Upper lobe of left lung (tissue), 4 donors: ENCODE data around the gene NCOR1.
"Not testable (repeated sequence)": the region's sequence is repeated elsewhere in the genome, so short reads cannot be mapped to it uniquely, and the experiment has no call there.

Source experiments
- POLR2A ChIP-seq, 4 donors: fragments of 450-650 bp; IDR thresholded peaks; one replicate each; pipeline ENCODE4 v1.5.1; 2016 to 2017; ENCODE audit warnings: antibody characterized with exemption in 4 of 4, mild to moderate bottlenecking in 2 of 4
- TF ChIP-seq, protein P1 (sequence below), 6 experiments: fragments of 450-650 bp in 4 of 6; fragments of 200-600 bp in 2 of 6; sonication (generic) in 2 of 6; IDR thresholded peaks; one replicate each; pipeline ENCODE4 v1.5.1; 2016 to 2019; ENCODE audit warnings: antibody characterized with exemption in 6 of 6

DNA sequence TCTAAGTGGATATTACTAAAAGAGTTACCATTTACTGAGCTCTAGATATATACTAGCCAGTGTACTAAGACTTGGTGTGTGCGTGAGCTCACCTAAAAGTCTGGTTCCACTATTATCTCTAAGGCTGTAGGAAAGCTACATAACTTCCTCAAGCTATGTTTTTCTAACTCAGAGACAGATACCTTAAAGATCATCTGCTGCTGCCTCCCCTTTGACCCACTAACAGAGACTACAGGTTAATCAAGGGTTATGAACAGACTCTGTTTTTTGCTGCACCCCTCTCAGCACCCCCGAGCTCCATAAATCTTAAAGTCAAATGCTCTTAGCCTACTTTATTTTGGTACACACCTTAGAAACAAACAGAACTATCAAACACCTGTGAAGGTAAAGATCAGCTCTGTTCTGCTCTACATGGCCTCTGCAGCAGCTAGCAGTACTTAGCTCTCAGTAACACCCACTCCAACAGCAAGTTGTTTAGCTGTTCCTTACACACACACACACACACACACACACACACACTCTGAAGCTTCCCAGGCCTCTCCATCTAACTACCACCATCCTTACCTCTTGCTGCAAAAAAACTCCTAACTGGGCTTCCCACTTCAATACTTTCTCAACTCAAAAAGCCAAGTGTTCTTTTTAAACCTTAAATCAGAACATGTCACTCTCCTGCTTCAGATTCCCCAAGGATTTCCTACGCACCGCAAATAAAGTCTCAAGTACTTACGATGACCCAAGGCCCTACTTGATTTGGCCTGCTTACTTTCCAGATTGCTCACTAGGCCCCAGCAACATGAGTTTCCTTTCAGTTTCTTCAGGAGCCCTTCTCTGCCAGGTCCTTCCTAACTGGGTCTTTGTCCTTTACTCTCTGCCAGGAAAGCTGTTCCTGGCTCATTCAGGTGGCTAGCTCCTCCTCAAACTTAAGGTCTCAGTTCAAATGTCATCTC, 12.5 kb downstream of the NCOR1 start:
- TF ChIP-seq, protein P1, sequence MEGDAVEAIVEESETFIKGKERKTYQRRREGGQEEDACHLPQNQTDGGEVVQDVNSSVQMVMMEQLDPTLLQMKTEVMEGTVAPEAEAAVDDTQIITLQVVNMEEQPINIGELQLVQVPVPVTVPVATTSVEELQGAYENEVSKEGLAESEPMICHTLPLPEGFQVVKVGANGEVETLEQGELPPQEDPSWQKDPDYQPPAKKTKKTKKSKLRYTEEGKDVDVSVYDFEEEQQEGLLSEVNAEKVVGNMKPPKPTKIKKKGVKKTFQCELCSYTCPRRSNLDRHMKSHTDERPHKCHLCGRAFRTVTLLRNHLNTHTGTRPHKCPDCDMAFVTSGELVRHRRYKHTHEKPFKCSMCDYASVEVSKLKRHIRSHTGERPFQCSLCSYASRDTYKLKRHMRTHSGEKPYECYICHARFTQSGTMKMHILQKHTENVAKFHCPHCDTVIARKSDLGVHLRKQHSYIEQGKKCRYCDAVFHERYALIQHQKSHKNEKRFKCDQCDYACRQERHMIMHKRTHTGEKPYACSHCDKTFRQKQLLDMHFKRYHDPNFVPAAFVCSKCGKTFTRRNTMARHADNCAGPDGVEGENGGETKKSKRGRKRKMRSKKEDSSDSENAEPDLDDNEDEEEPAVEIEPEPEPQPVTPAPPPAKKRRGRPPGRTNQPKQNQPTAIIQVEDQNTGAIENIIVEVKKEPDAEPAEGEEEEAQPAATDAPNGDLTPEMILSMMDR (IDR thresholded peaks at IDR 0.05) = not testable (repeated sequence)
- TF ChIP-seq POLR2A (IDR thresholded peaks at IDR 0.05) = peak in 1 of 4 donors; percentile 13
